Neural cell (in vitro differentiated cells): ENCODE results near the gene PSMA7. TPM values are rescaled to one million over a fixed set of nuclear protein-coding genes. Genes with fewer than 3 reads are reported as not detected.

Experiments used
- H2AFZ ChIP-seq: fragments of 200-600, 300-800 bp; sonication (generic), shearing (Covaris generic); 2 replicates; pipeline ENCODE4 v1.6.0; 2014; ENCODE audit warnings: low read depth, mild to moderate bottlenecking, antibody characterized with exemption, low read length, moderate library complexity
- H3F3A ChIP-seq: fragments of 200-600 bp; shearing (Covaris generic); 2 replicates; pipeline ENCODE4 v1.6.1; 2016; ENCODE audit warnings: mild to moderate bottlenecking, moderate library complexity, mixed read lengths, antibody characterized with exemption, low read length; ENCODE audit not compliant: insufficient read depth, poor library complexity, severe bottlenecking
- H3K27ac ChIP-seq: fragments of 200-600, 300-800 bp; sonication (generic), shearing (Covaris generic); 2 replicates; pipeline ENCODE4 v1.5.1; 2014; ENCODE audit warnings: mild to moderate bottlenecking, low read length, moderate library complexity
- H3K27me3 ChIP-seq: fragments of 300-800, 200-600 bp; sonication (generic), shearing (Covaris generic); 2 replicates; pipeline ENCODE4 v1.6.0; 2014; ENCODE audit warnings: mild to moderate bottlenecking, low read depth, low read length, moderate library complexity; ENCODE audit not compliant: insufficient read depth
- H3K36me3 ChIP-seq: fragments of 300-800, 200-600 bp; sonication (generic), shearing (Covaris generic); 2 replicates; pipeline ENCODE4 v1.5.1; 2014; ENCODE audit warnings: mild to moderate bottlenecking, antibody characterized with exemption, low read length, moderate library complexity; ENCODE audit not compliant: insufficient read depth
- H3K4me2 ChIP-seq: fragments of 300-800, 200-600 bp; sonication (generic), shearing (Covaris generic); 2 replicates; pipeline ENCODE4 v1.6.0; 2014; ENCODE audit warnings: mild to moderate bottlenecking, low read length
- H3K4me3 ChIP-seq: fragments of 300-800, 200-600 bp; sonication (generic), shearing (Covaris generic); 2 replicates; pipeline ENCODE4 v1.5.1; 2014; ENCODE audit warnings: mild to moderate bottlenecking, low read length, moderate library complexity
- H3K79me2 ChIP-seq: fragments of 200-600 bp; shearing (Covaris generic); replicated peaks from 2 replicates; pipeline ENCODE4 v1.6.0; 2014; ENCODE audit warnings: mild to moderate bottlenecking, low read length, moderate library complexity; ENCODE audit not compliant: insufficient read depth
- H3K9ac ChIP-seq: fragments of 300-800, 200-600 bp; sonication (generic), shearing (Covaris generic); 2 replicates; pipeline ENCODE4 v1.6.1; 2016; ENCODE audit warnings: mild to moderate bottlenecking, low read length, mixed read lengths
- H3K9me2 ChIP-seq: fragments of 200-600 bp; shearing (Covaris generic); 2 replicates; pipeline ENCODE4 v1.6.1; 2016; ENCODE audit warnings: mild to moderate bottlenecking, low read length, mixed read lengths; ENCODE audit not compliant: insufficient read depth
- H3K9me3 ChIP-seq: fragments of 200-600, 300-800 bp; sonication (generic), shearing (Covaris generic); 2 replicates; pipeline ENCODE4 v1.6.1; 2016; ENCODE audit warnings: mild to moderate bottlenecking, mixed run types, low read length, moderate library complexity, mixed read lengths
- H4K20me1 ChIP-seq: fragments of 200-600 bp; shearing (Covaris generic); 2 replicates; pipeline ENCODE4 v1.6.1; 2016; ENCODE audit warnings: mild to moderate bottlenecking, mixed run types; ENCODE audit not compliant: insufficient read depth
- EP300 ChIP-seq: fragments of 450-650 bp; conservative IDR thresholded peaks from 2 replicates; pipeline ENCODE4 v1.6.1; 2014; ENCODE audit warnings: antibody characterized with exemption, mild to moderate bottlenecking, moderate library complexity; ENCODE audit not compliant: poor library complexity, severe bottlenecking
- EZH2 ChIP-seq: fragments of 200-600, 300-800 bp; shearing (Covaris generic), sonication (generic); IDR thresholded peaks from 2 replicates; pipeline ENCODE4 v1.6.1; 2014; ENCODE audit warnings: antibody characterized with exemption, low read length, borderline replicate concordance, mild to moderate bottlenecking; ENCODE audit not compliant: insufficient read depth, poor library complexity, severe bottlenecking
- MXI1 ChIP-seq: fragments of 450-650 bp; conservative IDR thresholded peaks from 2 replicates; pipeline ENCODE4 v1.6.1; 2014; ENCODE audit warnings: antibody characterized with exemption, mild to moderate bottlenecking; ENCODE audit not compliant: poor library complexity, severe bottlenecking
- POLR2AphosphoS5 ChIP-seq: IDR thresholded peaks from 2 replicates; pipeline ENCODE4 v1.6.1; 2012
- RAD21 ChIP-seq: fragments of 450-650 bp; conservative IDR thresholded peaks from 2 replicates; pipeline ENCODE4 v1.6.1; 2014; ENCODE audit warnings: antibody characterized with exemption, mild to moderate bottlenecking, moderate library complexity
- SMC3 ChIP-seq: fragments of 450-650 bp; conservative IDR thresholded peaks from 2 replicates; pipeline ENCODE4 v1.6.1; 2014; ENCODE audit warnings: antibody characterized with exemption, mild to moderate bottlenecking, moderate library complexity; ENCODE audit not compliant: poor library complexity
- TAF1 ChIP-seq: IDR thresholded peaks from 2 replicates; pipeline ENCODE4 v1.6.1; 2012; ENCODE audit warnings: low read depth
- polyA plus RNA-seq: library from polyadenylated mRNA; depleted of rRNA; stranded (reverse); fragments of >200 nt; gene quantifications from 2 replicates; pipeline ENCODE4 v1.2.3, GENCODE V29; 2014
- TF ChIP-seq, protein P1 (sequence below): fragments of 450-650 bp; IDR thresholded peaks from 2 replicates; pipeline ENCODE4 v1.5.1; 2014; ENCODE audit warnings: antibody characterized with exemption, mild to moderate bottlenecking, moderate library complexity; ENCODE audit not compliant: poor library complexity, severe bottlenecking
- TF ChIP-seq, protein P2 (sequence below): IDR thresholded peaks from 2 replicates; pipeline ENCODE4 v1.6.1; 2012; ENCODE audit warnings: borderline replicate concordance

The PSMA7 gene
- polyA plus RNA-seq, 1 donor from 2014 or later = 874 TPM

- Histone ChIP-seq H3K4me3 (no peak overlapping the region), H3K9me3 (no peaks in the 10 kb centered on the region), H3K36me3 (no peaks in the 10 kb centered on the region), H3F3A (no peaks in the 10 kb centered on the region), H3K4me2 (no peak overlapping the region), H3K27me3 (no peaks in the 10 kb centered on the region), H3K9me2 (no peaks in the 10 kb centered on the region), H3K9ac (no peak overlapping the region), H3K79me2 (no peaks in the 10 kb centered on the region), H4K20me1 (no peaks in the 10 kb centered on the region), H2AFZ (no peak overlapping the region), H3K27ac (no peak overlapping the region)
- no peak for TF ChIP-seq POLR2AphosphoS5
- no peak for TF ChIP-seq SMC3
- TF ChIP-seq MXI1 = no peak
- TF ChIP-seq EZH2 = no peak
- no peak for TF ChIP-seq TAF1
- TF ChIP-seq, protein P1, sequence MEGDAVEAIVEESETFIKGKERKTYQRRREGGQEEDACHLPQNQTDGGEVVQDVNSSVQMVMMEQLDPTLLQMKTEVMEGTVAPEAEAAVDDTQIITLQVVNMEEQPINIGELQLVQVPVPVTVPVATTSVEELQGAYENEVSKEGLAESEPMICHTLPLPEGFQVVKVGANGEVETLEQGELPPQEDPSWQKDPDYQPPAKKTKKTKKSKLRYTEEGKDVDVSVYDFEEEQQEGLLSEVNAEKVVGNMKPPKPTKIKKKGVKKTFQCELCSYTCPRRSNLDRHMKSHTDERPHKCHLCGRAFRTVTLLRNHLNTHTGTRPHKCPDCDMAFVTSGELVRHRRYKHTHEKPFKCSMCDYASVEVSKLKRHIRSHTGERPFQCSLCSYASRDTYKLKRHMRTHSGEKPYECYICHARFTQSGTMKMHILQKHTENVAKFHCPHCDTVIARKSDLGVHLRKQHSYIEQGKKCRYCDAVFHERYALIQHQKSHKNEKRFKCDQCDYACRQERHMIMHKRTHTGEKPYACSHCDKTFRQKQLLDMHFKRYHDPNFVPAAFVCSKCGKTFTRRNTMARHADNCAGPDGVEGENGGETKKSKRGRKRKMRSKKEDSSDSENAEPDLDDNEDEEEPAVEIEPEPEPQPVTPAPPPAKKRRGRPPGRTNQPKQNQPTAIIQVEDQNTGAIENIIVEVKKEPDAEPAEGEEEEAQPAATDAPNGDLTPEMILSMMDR = no peak
- TF ChIP-seq EP300 = no peak
- TF ChIP-seq, protein P2, sequence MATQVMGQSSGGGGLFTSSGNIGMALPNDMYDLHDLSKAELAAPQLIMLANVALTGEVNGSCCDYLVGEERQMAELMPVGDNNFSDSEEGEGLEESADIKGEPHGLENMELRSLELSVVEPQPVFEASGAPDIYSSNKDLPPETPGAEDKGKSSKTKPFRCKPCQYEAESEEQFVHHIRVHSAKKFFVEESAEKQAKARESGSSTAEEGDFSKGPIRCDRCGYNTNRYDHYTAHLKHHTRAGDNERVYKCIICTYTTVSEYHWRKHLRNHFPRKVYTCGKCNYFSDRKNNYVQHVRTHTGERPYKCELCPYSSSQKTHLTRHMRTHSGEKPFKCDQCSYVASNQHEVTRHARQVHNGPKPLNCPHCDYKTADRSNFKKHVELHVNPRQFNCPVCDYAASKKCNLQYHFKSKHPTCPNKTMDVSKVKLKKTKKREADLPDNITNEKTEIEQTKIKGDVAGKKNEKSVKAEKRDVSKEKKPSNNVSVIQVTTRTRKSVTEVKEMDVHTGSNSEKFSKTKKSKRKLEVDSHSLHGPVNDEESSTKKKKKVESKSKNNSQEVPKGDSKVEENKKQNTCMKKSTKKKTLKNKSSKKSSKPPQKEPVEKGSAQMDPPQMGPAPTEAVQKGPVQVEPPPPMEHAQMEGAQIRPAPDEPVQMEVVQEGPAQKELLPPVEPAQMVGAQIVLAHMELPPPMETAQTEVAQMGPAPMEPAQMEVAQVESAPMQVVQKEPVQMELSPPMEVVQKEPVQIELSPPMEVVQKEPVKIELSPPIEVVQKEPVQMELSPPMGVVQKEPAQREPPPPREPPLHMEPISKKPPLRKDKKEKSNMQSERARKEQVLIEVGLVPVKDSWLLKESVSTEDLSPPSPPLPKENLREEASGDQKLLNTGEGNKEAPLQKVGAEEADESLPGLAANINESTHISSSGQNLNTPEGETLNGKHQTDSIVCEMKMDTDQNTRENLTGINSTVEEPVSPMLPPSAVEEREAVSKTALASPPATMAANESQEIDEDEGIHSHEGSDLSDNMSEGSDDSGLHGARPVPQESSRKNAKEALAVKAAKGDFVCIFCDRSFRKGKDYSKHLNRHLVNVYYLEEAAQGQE = no peak
- TF ChIP-seq RAD21 = no peak
Measured at GRCh38 chr20:62168061-62168460, 24.9 kb upstream of the PSMA7 start.

GRCh38 chr20:62167474-62167873 lies 24.3 kb upstream of the PSMA7 start:
- no peak for TF ChIP-seq EZH2
- TF ChIP-seq, protein P2 = no peak
- TF ChIP-seq, protein P1 = no peak
- no peak for TF ChIP-seq RAD21
- TF ChIP-seq POLR2AphosphoS5 = no peak
- TF ChIP-seq TAF1 = no peak
- TF ChIP-seq MXI1 = no peak
- Histone ChIP-seq H3K36me3 (no peaks in the 10 kb centered on the region), H3F3A (no peaks in the 10 kb centered on the region), H3K27me3 (no peaks in the 10 kb centered on the region), H2AFZ (no peak overlapping the region), H3K79me2 (no peaks in the 10 kb centered on the region), H3K9ac (no peak overlapping the region), H4K20me1 (no peaks in the 10 kb centered on the region), H3K27ac (no peak overlapping the region), H3K4me3 (no peak overlapping the region), H3K4me2 (no peak overlapping the region), H3K9me3 (no peaks in the 10 kb centered on the region), H3K9me2 (no peaks in the 10 kb centered on the region)
